Kidney (tissue), 14 donors: ENCODE data around the gene GLRX. TPM values are rescaled to one million over a fixed set of nuclear protein-coding genes. Genes with fewer than 3 reads are reported as not detected.
A peak's percentile ranks its signal among the peaks of the same experiment; 100 is the strongest.
"Not testable (repeated sequence)": the region's sequence is repeated elsewhere in the genome, so short reads cannot be mapped to it uniquely, and the experiment has no call there.

Source experiments
- DNase-seq, 5 donors: peaks; one replicate each; pipeline ENCODE4 v3.0.0-alpha.2; 2013 to 2020
- FAIRE-seq: peaks from 2 replicates; lab custom pipeline; 2012; peaks lifted over from hg19 to GRCh38; lab: Jason Lieb, UNC
- H3K27ac ChIP-seq, 2 donors: one replicate each; pipeline ENCODE4 v1.7.0; 2013; ENCODE audit warnings: low read depth in 2 of 2, low read length in 2 of 2, inconsistent platforms in 1 of 2
- H3K27me3 ChIP-seq: one replicate; pipeline ENCODE4 v1.7.1; 2013; ENCODE audit warnings: low read length, inconsistent platforms; ENCODE audit not compliant: control insufficient read depth, insufficient read depth
- H3K36me3 ChIP-seq, 3 donors: one replicate each; pipeline versions ENCODE4 v1.7.0 to v1.7.1; 2013; ENCODE audit warnings: low read length in 3 of 3, control low read depth in 1 of 3, inconsistent platforms in 1 of 3; ENCODE audit not compliant: insufficient read depth in 3 of 3, control insufficient read depth in 2 of 3
- H3K4me1 ChIP-seq, 3 donors: one replicate each; pipeline versions ENCODE4 v1.7.0 to v1.7.1; 2013; ENCODE audit warnings: low read length in 3 of 3, inconsistent platforms in 1 of 3, low read depth in 1 of 3; ENCODE audit not compliant: control insufficient read depth in 2 of 3, insufficient read depth in 2 of 3
- H3K4me3 ChIP-seq, 3 donors: one replicate each; pipeline versions ENCODE4 v1.7.0 to v1.8.1; 2013; ENCODE audit warnings: low read length in 3 of 3, control low read depth in 1 of 3, inconsistent platforms in 1 of 3
- H3K9ac ChIP-seq, 3 donors: one replicate each; pipeline versions ENCODE4 v1.7.0 to v1.7.1; 2013; ENCODE audit warnings: low read length in 3 of 3, control low read depth in 1 of 3, inconsistent platforms in 1 of 3
- H3K9me3 ChIP-seq, 3 donors: one replicate each; pipeline versions ENCODE4 v1.7.0 to v1.7.1; 2013; ENCODE audit warnings: low read length in 3 of 3, control low read depth in 1 of 3, inconsistent platforms in 1 of 3; ENCODE audit not compliant: control insufficient read depth in 2 of 3, insufficient read depth in 1 of 3
- CTCF ChIP-seq: IDR thresholded peaks from 3 replicates; pipeline ENCODE4 v1.5.1; 2012; ENCODE audit warnings: mild to moderate bottlenecking, moderate library complexity, borderline replicate concordance; ENCODE audit not compliant: insufficient read depth; ENCODE audit errors: extremely low read depth
- intact Hi-C: fragments of 100-400 bp; cut with DNase I; formaldehyde crosslinking; loops from one replicate; pipeline ENCODE4 v1.11.1; 2022
- polyA plus RNA-seq: library from polyadenylated mRNA; stranded (reverse); fragments of 350-450 nt; fragmentation: Illumina TruSeq; extraction: RNeasy Lipid Tissue Mini Kit (QIAGEN cat#74804); gene quantifications from one replicate; pipeline ENCODE4 v1.2.3, GENCODE V29; 2014; ENCODE audit warnings: low read depth, low replicate concordance; ENCODE audit not compliant: insufficient read depth
- total RNA-seq: library from RNA; stranded (reverse); fragmentation: NEBNext Ultra II Directional; extraction: Animal tissue kit (Norgen Biotek cat#: 25700); gene quantifications from one replicate; pipeline ENCODE4 v1.2.1, GENCODE V29; 2021
- donor health status: control.
- donor health status: control.
- donor health status: control.
- donor health status: control.
- donor health status: control.
- donor health status: DM: yes; HTN: yes; CAD: no.
- donor health status: Normal renal cell carcinoma (clear cell type).

GLRX gene
- total and polyA plus RNA-seq, 2 donors from 2014 or later: 57.4 to 324 TPM

DNA sequence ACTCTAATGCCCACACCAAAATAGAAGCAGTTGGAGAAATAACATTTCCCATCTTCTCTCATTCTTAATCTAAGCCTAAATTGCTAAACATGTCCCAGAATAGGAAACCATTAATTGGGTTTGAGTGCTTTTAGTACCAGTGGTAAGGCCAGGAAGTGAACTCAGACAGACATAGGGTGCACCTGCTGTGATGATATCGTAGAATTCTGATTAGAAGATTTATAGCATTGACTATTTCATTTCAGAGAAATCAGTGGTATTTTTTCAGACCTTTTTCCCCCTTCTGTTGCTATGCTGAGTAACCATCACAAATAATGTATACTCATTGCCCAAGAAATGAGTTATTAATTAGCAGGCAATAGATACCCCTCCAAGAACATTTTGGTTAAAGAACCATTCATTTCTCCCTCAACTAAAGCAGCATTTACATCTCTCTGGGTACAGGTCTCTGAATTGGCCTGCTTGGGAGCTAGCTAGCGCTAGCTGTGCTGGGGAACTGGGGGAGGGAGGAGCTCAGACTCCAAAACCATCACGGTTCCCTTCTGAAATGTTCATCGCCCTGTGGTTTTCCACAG is 7.3 kb downstream of the GLRX start:
- H3K4me3 ChIP-seq: no peak overlapping the region
- DNase-seq: no peak
- no peaks in the 10 kb centered on the region for H3K27me3 ChIP-seq
- peaks cover 0 to 29% (median 23%) of the 10 kb centered on the region in 3 donors for H3K36me3 ChIP-seq
- TF ChIP-seq CTCF: no peak
- no peak overlapping the region for H3K9ac ChIP-seq
- no peak overlapping the region for H3K27ac ChIP-seq
- H3K4me1 ChIP-seq: peaks cover 3 to 37% (median 16%) of the 10 kb centered on the region in 3 donors
- no peak for FAIRE-seq
- no peaks in the 10 kb centered on the region for H3K9me3 ChIP-seq
- intact Hi-C loops: no loop called here

DNA sequence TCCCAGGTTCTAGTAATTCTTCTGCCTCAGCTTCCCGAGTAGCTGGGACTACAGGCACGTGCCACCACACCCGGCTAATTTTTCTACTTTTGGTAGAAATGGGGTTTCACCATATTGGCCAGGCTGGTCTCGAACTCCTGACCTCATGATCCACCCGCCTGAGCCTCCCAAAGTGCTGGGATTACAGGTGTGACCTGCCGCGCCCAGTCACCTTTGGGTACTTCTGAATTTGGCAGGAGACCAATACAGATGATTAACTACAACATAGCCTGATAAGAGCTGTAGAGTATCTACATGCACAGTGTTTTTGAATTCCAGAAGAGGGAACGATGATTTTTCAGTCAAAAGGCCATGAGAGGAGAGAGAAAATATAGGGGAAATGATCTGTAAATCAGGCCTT is 9.5 kb downstream of the GLRX start:
- H3K27me3 ChIP-seq, FAIRE-seq, H3K9ac ChIP-seq, H3K4me3 ChIP-seq, intact Hi-C loops, H3K9me3 ChIP-seq, H3K27ac ChIP-seq, DNase-seq: not testable (repeated sequence)
- Histone ChIP-seq H3K36me3 (peaks cover 0 to 29% (median 23%) of the 10 kb centered on the region in 3 donors), H3K4me1 (peaks cover 3 to 40% (median 37%) of the 10 kb centered on the region in 3 donors)

DNA sequence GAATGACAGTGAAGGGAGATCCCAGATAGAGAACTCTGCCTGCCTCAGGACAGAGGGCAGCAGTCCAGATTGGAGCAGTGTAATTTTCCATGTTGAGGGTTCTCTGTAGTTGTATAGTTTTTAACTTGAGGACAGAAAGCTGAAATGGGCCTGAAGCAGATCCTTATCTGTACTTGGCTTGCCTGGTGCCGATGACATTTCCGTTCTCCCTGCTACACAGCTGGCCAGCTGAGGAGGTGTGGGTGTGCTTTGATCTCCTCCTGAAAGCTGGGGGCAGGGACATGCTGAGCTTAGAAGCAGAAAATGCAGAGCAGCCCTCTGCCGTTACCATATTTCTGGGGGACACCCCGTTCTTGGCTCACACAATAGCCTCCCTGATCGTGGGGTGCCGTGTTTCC is 10.5 kb downstream of the GLRX start:
- H3K4me3 ChIP-seq: no peak overlapping the region
- no peaks in the 10 kb centered on the region for H3K27me3 ChIP-seq
- peaks cover 0 to 26% (median 20%) of the 10 kb centered on the region in 3 donors for H3K36me3 ChIP-seq
- intact Hi-C loops: no loop called here
- peaks cover 0 to 39% (median 34%) of the 10 kb centered on the region in 3 donors for H3K4me1 ChIP-seq
- H3K9ac ChIP-seq: peak overlapping the region in 1 of 3 donors; percentile 3
- TF ChIP-seq CTCF: no peak
- no peak for DNase-seq
- peak overlapping the region; percentile 14 to 57 for H3K27ac ChIP-seq
- no peaks in the 10 kb centered on the region for H3K9me3 ChIP-seq
- FAIRE-seq: no peak

- DNase-seq, FAIRE-seq, H3K4me3 ChIP-seq, intact Hi-C loops, H3K27me3 ChIP-seq, H3K9me3 ChIP-seq, H3K9ac ChIP-seq: not testable (repeated sequence)
- peaks cover 0 to 23% (median 18%) of the 10 kb centered on the region in 3 donors for H3K36me3 ChIP-seq
- H3K27ac ChIP-seq: peak overlapping the region; percentile 28 to 57
- H3K4me1 ChIP-seq: peaks cover 0 to 39% (median 30%) of the 10 kb centered on the region in 3 donors
Observed at GRCh38 chr5:95811461-95812073, 11.0 kb downstream of the GLRX start.

DNA sequence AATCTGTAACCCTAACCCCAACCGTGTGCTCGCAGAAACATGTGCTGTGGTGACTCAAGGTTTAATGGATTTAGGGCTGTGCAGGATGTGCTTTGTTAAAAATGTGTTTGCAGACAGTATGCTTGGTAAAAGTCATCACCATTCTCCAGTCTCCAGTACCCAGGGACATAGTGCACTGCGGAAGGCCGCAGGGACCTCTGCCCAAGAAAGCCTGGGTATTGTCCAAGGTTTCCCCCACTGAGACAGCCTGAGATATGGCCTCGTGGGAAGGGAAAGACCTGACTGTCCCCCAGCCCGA is 11.5 kb downstream of the GLRX start:
- H3K9me3 ChIP-seq, H3K27ac ChIP-seq, H3K27me3 ChIP-seq, DNase-seq, H3K9ac ChIP-seq, H3K4me3 ChIP-seq, FAIRE-seq, intact Hi-C loops: not testable (repeated sequence)
- Histone ChIP-seq H3K4me1 (peaks cover 0 to 39% (median 30%) of the 10 kb centered on the region in 3 donors), H3K36me3 (peaks cover 0 to 18% (median 16%) of the 10 kb centered on the region in 3 donors)
